ENCODE measurements around the gene FGF11. TPM values are rescaled to one million over a fixed set of nuclear protein-coding genes. Genes with fewer than 3 reads are reported as not detected.

Gene FGF11
- total RNA-seq, 6 donors from 2014 or later: 0.15 to 2.0 (median 0.57) TPM; not detected in 1

GRCh38 chr17:7405350-7406234, 33.7 kb upstream of the FGF11 start:
- TF ChIP-seq CTCF (IDR thresholded peaks at IDR 0.05) (no peak), POLR2A (IDR thresholded peaks at IDR 0.05) (no peak), EP300 (IDR thresholded peaks at IDR 0.05) (no peak), POLR2AphosphoS5 (IDR thresholded peaks at IDR 0.05) (no peak)
- peak overlapping the region; percentile 57 to 94 (median 74) for H3K4me3 ChIP-seq

GRCh38 chr17:7406235-7406825, 33.0 kb upstream of the FGF11 start:
- H3K27me3 ChIP-seq: no peaks in the 10 kb centered on the region
- no peak for ATAC-seq (ENCODE audit: low FRiP score in 2 of 2)
- H3K36me3 ChIP-seq: peaks cover 0 to 8% (median 0%) of the 10 kb centered on the region in 4 donors
- H3K4me1 ChIP-seq: peaks cover 20 to 31% (median 25%) of the 10 kb centered on the region in 4 donors
- 69 to 78% methylated on average over 4 to 11 of the region's 12 CpGs for WGBS, 2 donors
- TF ChIP-seq EP300 (IDR thresholded peaks at IDR 0.05) (no peak), CTCF (IDR thresholded peaks at IDR 0.05) (no peak), POLR2AphosphoS5 (IDR thresholded peaks at IDR 0.05) (no peak)
- no peaks in the 10 kb centered on the region for H3K9me3 ChIP-seq
- no peak for DNase-seq
- no peak overlapping the region for H3K4me3 ChIP-seq
- H3K27ac ChIP-seq: peak overlapping the region in 1 of 4 donors; percentile 89

More at GRCh38 chr17:7405350-7406234, 33.7 kb upstream of the FGF11 start:
- H3K27me3 ChIP-seq: no peaks in the 10 kb centered on the region
- H3K36me3 ChIP-seq: peaks cover 0 to 8% (median 0%) of the 10 kb centered on the region in 4 donors
- no peaks in the 10 kb centered on the region for H3K9me3 ChIP-seq
- WGBS, 2 donors: 29 to 30% methylated on average over 18 to 20 of the region's 38 CpGs
- DNase-seq (peak in 1 of 2 donors; percentile 86), ATAC-seq (ENCODE audit: low FRiP score in 2 of 2) (no peak)
- peak overlapping the region; percentile 81 to 90 (median 89) for H3K27ac ChIP-seq
- peaks cover 20 to 31% (median 25%) of the 10 kb centered on the region in 4 donors for H3K4me1 ChIP-seq

- Histone ChIP-seq H3K27me3 (no peaks in the 10 kb centered on the region), H3K36me3 (peaks cover 0 to 8% (median 0%) of the 10 kb centered on the region in 4 donors), H3K27ac (no peak overlapping the region), H3K9me3 (no peaks in the 10 kb centered on the region), H3K4me1 (peaks cover 16 to 28% (median 24%) of the 10 kb centered on the region in 4 donors), H3K4me3 (no peak overlapping the region)
- DNase-seq: no peak
- 88 to 90% methylated on average over 13 of the region's 13 CpGs for WGBS, 2 donors
- ATAC-seq (ENCODE audit: low FRiP score in 2 of 2): no peak
- TF ChIP-seq POLR2AphosphoS5 (IDR thresholded peaks at IDR 0.05): no peak
- TF ChIP-seq CTCF (IDR thresholded peaks at IDR 0.05): no peak
- TF ChIP-seq POLR2A (IDR thresholded peaks at IDR 0.05): no peak
- no peak for TF ChIP-seq EP300 (IDR thresholded peaks at IDR 0.05)
Observed at GRCh38 chr17:7407082-7407481, 32.2 kb upstream of the FGF11 start.

GRCh38 chr17:7407485-7408251, 31.6 kb upstream of the FGF11 start, which contains the start of gene NLGN2:
TSS of gene NLGN2 (plus strand) at chr17:7407845. CDS start at chr17:7408256, 411 bp downstream.
- no peak within 1 kb of the TSS for H3K27ac ChIP-seq
- DNase-seq: no peak
- H3K36me3 ChIP-seq: peaks cover 0 to 8% (median 0%) of the 10 kb centered on the region in 4 donors
- H3K9me3 ChIP-seq: no peaks in the 10 kb centered on the region
- 51 to 64% methylated on average over 9 to 10 of the region's 12 CpGs for WGBS, 2 donors
- no peaks in the 10 kb centered on the region for H3K27me3 ChIP-seq
- peaks cover 12 to 22% (median 19%) of the 10 kb centered on the region in 4 donors for H3K4me1 ChIP-seq
- ATAC-seq (ENCODE audit: low FRiP score in 2 of 2): no peak
- TF ChIP-seq POLR2A (IDR thresholded peaks at IDR 0.05): no peak
- TF ChIP-seq CTCF (IDR thresholded peaks at IDR 0.05): no peak
- no peak for TF ChIP-seq POLR2AphosphoS5 (IDR thresholded peaks at IDR 0.05)
- no peak for TF ChIP-seq EP300 (IDR thresholded peaks at IDR 0.05)
- H3K4me3 ChIP-seq: peak within 1 kb of the TSS in 1 of 4 donors; percentile 13

Measured in upper lobe of left lung (tissue), 6 donors.